Endothelial cell of umbilical vein (primary cell): ENCODE results near the gene ANP32E. TPM values are rescaled to one million over a fixed set of nuclear protein-coding genes. Genes with fewer than 3 reads are reported as not detected.

Experiments used
- BruUV-seq: library from RNA; stranded (reverse); fragments of 400-500 nt; replicated peaks from 2 replicates; lab custom pipeline; 2021; lab: Mats Ljungman, UMichigan
- CTCF ChIA-PET: fragments of 300-600, 350-600 bp; sonication (Branson Sonifier 250); formaldehyde crosslinking; loops from one replicate; lab custom pipeline; 2021; ENCODE audit warnings: antibody characterized with exemption, inconsistent platforms; lab: Charles Lee
- POLR2A ChIA-PET: fragments of 300-600, 350-600 bp; sonication (Branson Sonifier 250); formaldehyde crosslinking; loops from one replicate; lab custom pipeline; 2021; ENCODE audit warnings: antibody characterized with exemption, inconsistent platforms; lab: Charles Lee
- DNase-seq: peaks from one replicate; pipeline ENCODE4 v3.0.0-alpha.2; 2011; ENCODE audit warnings: low read depth, low spot score
- FAIRE-seq: peaks from 2 replicates; lab custom pipeline; 2011; peaks lifted over from hg19 to GRCh38; lab: Jason Lieb, UNC
- H2AFZ ChIP-seq: 2 replicates; pipeline ENCODE4 v1.6.0; 2012; ENCODE audit warnings: low read depth, low read length, control low read depth, inconsistent platforms
- H3K27ac ChIP-seq: 2 replicates; pipeline ENCODE4 v1.5.1; 2011; ENCODE audit warnings: low read depth, mild to moderate bottlenecking, control low read depth, low read length, moderate library complexity; ENCODE audit not compliant: insufficient read depth
- H3K27me3 ChIP-seq, 2 experiments: 2 replicates each; pipeline versions ENCODE4 v1.6.0 to v1.6.1; 2011; ENCODE audit warnings: low read length in 2 of 2, mixed read lengths in 1 of 2; ENCODE audit not compliant: control insufficient read depth in 2 of 2, insufficient read depth in 2 of 2
- H3K36me3 ChIP-seq, 2 experiments: 2 replicates in 1 of 2; 3 replicates in 1 of 2; pipeline ENCODE4 v1.5.1; 2011; ENCODE audit warnings: low read length in 2 of 2, mild to moderate bottlenecking in 1 of 2, moderate library complexity in 1 of 2; ENCODE audit not compliant: control insufficient read depth in 2 of 2, insufficient read depth in 2 of 2; ENCODE audit errors: extremely low read depth in 1 of 2
- H3K4me1 ChIP-seq: 3 replicates; pipeline ENCODE4 v1.5.1; 2011; ENCODE audit warnings: mild to moderate bottlenecking, low read length; ENCODE audit not compliant: control insufficient read depth, insufficient read depth; ENCODE audit errors: extremely low read depth
- H3K4me2 ChIP-seq: 2 replicates; pipeline ENCODE4 v1.6.1; 2011; ENCODE audit warnings: low read length, control low read depth, mixed read lengths; ENCODE audit not compliant: insufficient read depth
- H3K4me3 ChIP-seq, 3 experiments: fragments of 200-600 bp in 1 of 3; sonication (generic), shearing (Covaris generic) in 1 of 3; replicated peaks in 1 of 3; 2 replicates each; pipeline ENCODE4 v1.5.1; 2011 to 2016; ENCODE audit warnings: control low read depth in 3 of 3, low read length in 3 of 3, mild to moderate bottlenecking in 2 of 3, inconsistent platforms in 1 of 3, low read depth in 1 of 3, moderate library complexity in 1 of 3; ENCODE audit not compliant: insufficient read depth in 1 of 3
- H3K79me2 ChIP-seq: 2 replicates; pipeline ENCODE4 v1.6.0; 2012; ENCODE audit warnings: low read length, inconsistent platforms; ENCODE audit not compliant: control insufficient read depth, insufficient read depth
- H3K9ac ChIP-seq: replicated peaks from 2 replicates; pipeline ENCODE3; 2011; ENCODE audit warnings: low read length, control low read depth; ENCODE audit not compliant: insufficient read depth; ENCODE audit errors: extremely low read depth
- H3K9me1 ChIP-seq: replicated peaks from 3 replicates; pipeline ENCODE4 v1.6.0; 2011; ENCODE audit warnings: mild to moderate bottlenecking, low read length; ENCODE audit not compliant: control insufficient read depth, insufficient read depth; ENCODE audit errors: extremely low read depth
- H3K9me3 ChIP-seq: replicated peaks from 2 replicates; pipeline ENCODE4 v1.5.1; 2012; ENCODE audit warnings: low read length, inconsistent platforms; ENCODE audit not compliant: control insufficient read depth, insufficient read depth
- H4K20me1 ChIP-seq: replicated peaks from 2 replicates; pipeline ENCODE3; 2011; ENCODE audit warnings: mild to moderate bottlenecking, low read length; ENCODE audit not compliant: control insufficient read depth, insufficient read depth; ENCODE audit errors: extremely low read depth
- GATA2 ChIP-seq: IDR thresholded peaks from 2 replicates; pipeline ENCODE4 v1.7.0; 2011; ENCODE audit warnings: low read depth, mild to moderate bottlenecking, moderate library complexity, mixed read lengths, low read length; ENCODE audit not compliant: insufficient read length, insufficient read depth
- JUN ChIP-seq: IDR thresholded peaks from 2 replicates; pipeline ENCODE4 v1.6.1; 2011; ENCODE audit warnings: borderline replicate concordance, low read depth; ENCODE audit not compliant: insufficient read length, insufficient read depth
- MYC ChIP-seq: IDR thresholded peaks from one replicate; pipeline ENCODE4 v1.6.1; 2011; ENCODE audit warnings: mild to moderate bottlenecking, low read depth, low read length
- POLR2AphosphoS5 ChIP-seq: IDR thresholded peaks from 2 replicates; pipeline ENCODE4 v1.6.1; 2012; ENCODE audit warnings: low read depth, mild to moderate bottlenecking, control low read depth, low read length, moderate library complexity; ENCODE audit not compliant: insufficient read depth
- dilution Hi-C: fragments of 300-500 bp; cut with MboI; formaldehyde crosslinking; loops from one replicate; pipeline ENCODE4 v1.15.0; 2019; ENCODE audit warnings: low sequenced_read_pairs; ENCODE audit not compliant: extremely low pct_ligation_motif_present
- intact Hi-C: fragments of 100-400 bp; cut with micrococcal nuclease; formaldehyde crosslinking; loops from one replicate; pipeline ENCODE4 v1.10.0; 2022
- polyA plus RNA-seq, 4 experiments: library from polyadenylated mRNA; depleted of rRNA in 3 of 4; stranded (reverse) in 3 of 4; unstranded in 1 of 4; fragments of >200 nt; gene quantifications; 2 replicates each; pipeline versions ENCODE4 v1.2.1 to v1.2.3, GENCODE V29; 2011 to 2012; ENCODE audit warnings: missing spikeins in 1 of 4
- total RNA-seq: library from RNA; stranded (reverse); gene quantifications from 2 replicates; pipeline ENCODE4 v1.2.3, GENCODE V29; 2021
- TF ChIP-seq, protein P1 (sequence below), 2 donors: IDR thresholded peaks; 1 replicate in 1 of 2; 2 replicates in 1 of 2; pipeline ENCODE4 v1.5.1; 2011; ENCODE audit warnings: low read length in 2 of 2, mild to moderate bottlenecking in 2 of 2, moderate library complexity in 2 of 2, control low read depth in 1 of 2, inconsistent platforms in 1 of 2, low read depth in 1 of 2; ENCODE audit not compliant: insufficient read depth in 1 of 2; ENCODE audit errors: extremely low read depth in 1 of 2
- TF ChIP-seq, protein P2 (sequence below): IDR thresholded peaks from 2 replicates; pipeline ENCODE4 v1.6.1; 2011; ENCODE audit not compliant: insufficient read depth, insufficient read length

The ANP32E gene
- total and polyA plus RNA-seq, 2 donors (not counting 3 experiments of a cell fraction or from before 2014, with no cell fraction given): 6.8 to 53.4 TPM

DNA sequence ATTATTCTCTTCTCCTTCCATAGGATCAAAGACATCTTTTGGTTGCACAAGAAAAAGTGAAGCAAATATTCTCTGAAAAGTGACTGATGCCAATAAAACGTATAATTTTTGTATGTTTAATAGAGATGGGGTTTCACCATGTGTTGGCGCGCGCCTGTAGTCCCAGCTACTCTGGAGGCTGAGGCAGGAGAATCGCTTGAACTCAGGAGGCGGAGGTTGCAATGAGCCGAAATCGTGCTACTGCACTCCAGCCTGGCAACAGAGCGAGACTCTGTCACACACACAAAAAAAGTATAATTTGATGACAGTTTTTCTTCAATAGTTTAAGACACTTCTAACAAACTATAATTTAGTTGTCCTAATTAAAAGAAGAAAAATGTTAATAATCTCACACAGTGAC is 23.8 kb downstream of the ANP32E start:
- BruUV-seq: no TSS peak
- Histone ChIP-seq H3K79me2 (no peaks in the 10 kb centered on the region), H4K20me1 (no peaks in the 10 kb centered on the region), H3K27ac (no peak overlapping the region), H2AFZ (no peak overlapping the region), H3K4me1 (peaks cover 2% of the 10 kb centered on the region), H3K9me1 (no peaks in the 10 kb centered on the region), H3K4me3 (no peak overlapping the region), H3K9ac (no peak overlapping the region), H3K9me3 (no peaks in the 10 kb centered on the region), H3K36me3 (no peaks in the 10 kb centered on the region), H3K27me3 (no peaks in the 10 kb centered on the region), H3K4me2 (no peak overlapping the region)
- FAIRE-seq: no peak
- no peak for DNase-seq
- intact Hi-C loops: no loop called here
- TF ChIP-seq POLR2AphosphoS5 (no peak), JUN (no peak), MYC (no peak), GATA2 (no peak)
- TF ChIP-seq, protein P1, sequence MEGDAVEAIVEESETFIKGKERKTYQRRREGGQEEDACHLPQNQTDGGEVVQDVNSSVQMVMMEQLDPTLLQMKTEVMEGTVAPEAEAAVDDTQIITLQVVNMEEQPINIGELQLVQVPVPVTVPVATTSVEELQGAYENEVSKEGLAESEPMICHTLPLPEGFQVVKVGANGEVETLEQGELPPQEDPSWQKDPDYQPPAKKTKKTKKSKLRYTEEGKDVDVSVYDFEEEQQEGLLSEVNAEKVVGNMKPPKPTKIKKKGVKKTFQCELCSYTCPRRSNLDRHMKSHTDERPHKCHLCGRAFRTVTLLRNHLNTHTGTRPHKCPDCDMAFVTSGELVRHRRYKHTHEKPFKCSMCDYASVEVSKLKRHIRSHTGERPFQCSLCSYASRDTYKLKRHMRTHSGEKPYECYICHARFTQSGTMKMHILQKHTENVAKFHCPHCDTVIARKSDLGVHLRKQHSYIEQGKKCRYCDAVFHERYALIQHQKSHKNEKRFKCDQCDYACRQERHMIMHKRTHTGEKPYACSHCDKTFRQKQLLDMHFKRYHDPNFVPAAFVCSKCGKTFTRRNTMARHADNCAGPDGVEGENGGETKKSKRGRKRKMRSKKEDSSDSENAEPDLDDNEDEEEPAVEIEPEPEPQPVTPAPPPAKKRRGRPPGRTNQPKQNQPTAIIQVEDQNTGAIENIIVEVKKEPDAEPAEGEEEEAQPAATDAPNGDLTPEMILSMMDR (IDR thresholded peaks at IDR 0.05; ENCODE audit: extremely low read depth in 1 of 2, insufficient read depth in 1 of 2, low read depth in 1 of 2, low read length in 2 of 2): no peak
- TF ChIP-seq, protein P2, sequence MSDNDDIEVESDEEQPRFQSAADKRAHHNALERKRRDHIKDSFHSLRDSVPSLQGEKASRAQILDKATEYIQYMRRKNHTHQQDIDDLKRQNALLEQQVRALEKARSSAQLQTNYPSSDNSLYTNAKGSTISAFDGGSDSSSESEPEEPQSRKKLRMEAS: no peak
- dilution Hi-C loops: no loop called here
- ChIA-PET POLR2A (no interaction called here), CTCF (no interaction called here)
